A549 (cell line): ENCODE results near the gene TENM3. TPM values are rescaled to one million over a fixed set of nuclear protein-coding genes. Genes with fewer than 3 reads are reported as not detected.

Source experiments
- ATAC-seq, 2 experiments: fragments of 200-7000 bp in 1 of 2; fragments of >200 bp in 1 of 2; cut with Nextera tagmentation in 1 of 2; cut with Tn5 transposase in 1 of 2; 3 replicates each; pipeline versions ENCODE4 v1.8.0 to v1.9.1; 2018 to 2020; ENCODE audit warnings: mild to moderate bottlenecking in 1 of 2, moderate library complexity in 1 of 2
- CTCF ChIA-PET: fragments of 300-600 bp; sonication (Branson Sonifier 250); formaldehyde crosslinking; extraction: SDS; loops from one replicate; lab custom pipeline; 2021; ENCODE audit warnings: antibody characterized with exemption, inconsistent platforms; lab: Yijun Ruan, JAX
- POLR2A ChIA-PET: fragments of 350-600 bp; formaldehyde crosslinking; extraction: SDS; loops from one replicate; lab custom pipeline; 2021; ENCODE audit warnings: antibody characterized with exemption, inconsistent platforms; lab: Yijun Ruan, JAX
- DNase-seq, 2 experiments: peaks; one replicate each; pipeline versions ENCODE4 v3.0.0 to v3.0.0-alpha.2; 2011 to 2016; ENCODE audit warnings: low read depth in 1 of 2, low spot score in 1 of 2
- FAIRE-seq: peaks from 2 replicates; lab custom pipeline; 2011; peaks lifted over from hg19 to GRCh38; lab: Jason Lieb, UNC
- H3K27ac ChIP-seq, 2 experiments: fragments of >200 bp; sonication (Bioruptor Twin); formaldehyde crosslinking; 3 replicates each; pipeline ENCODE4 v1.5.1; 2016 to 2017
- H3K4me1 ChIP-seq: fragments of >200 bp; sonication (Bioruptor Twin); formaldehyde crosslinking; 3 replicates; pipeline ENCODE4 v1.6.1; 2016
- H3K4me2 ChIP-seq: fragments of >200 bp; sonication (Bioruptor Twin); formaldehyde crosslinking; 3 replicates; pipeline ENCODE4 v1.6.1; 2016
- H3K4me3 ChIP-seq: fragments of >200 bp; sonication (Bioruptor Twin); formaldehyde crosslinking; 3 replicates; pipeline ENCODE4 v1.5.1; 2016
- H3K9me3 ChIP-seq: fragments of >200 bp; sonication (Bioruptor Twin); formaldehyde crosslinking; 3 replicates; pipeline ENCODE4 v1.6.1; 2016
- BHLHE40 ChIP-seq: IDR thresholded peaks from 2 replicates; pipeline ENCODE4 v1.6.1; 2012; ENCODE audit warnings: low read depth, low read length, inconsistent platforms
- CEBPB ChIP-seq, 2 experiments: fragments of >200 bp in 1 of 2; sonication (Bioruptor Twin) in 1 of 2; formaldehyde crosslinking in 1 of 2; IDR thresholded peaks; 2 replicates each; pipeline ENCODE4 v1.6.1; 2012 to 2016
- CHD2 ChIP-seq: fragments of 150-350 bp; IDR thresholded peaks from 2 replicates; pipeline ENCODE4 v1.6.1; 2014; ENCODE audit warnings: low read length; ENCODE audit not compliant: partially characterized antibody
- CHD4 ChIP-seq: fragments of 200-600 bp; sonication (generic); IDR thresholded peaks from 2 replicates; pipeline ENCODE4 v1.6.1; 2016; ENCODE audit warnings: antibody characterized with exemption, mild to moderate bottlenecking, borderline replicate concordance
- EHF ChIP-seq: fragments of 250-450 bp; sonication (Bioruptor Pico); IDR thresholded peaks from 2 replicates; pipeline ENCODE4 v1.5.0; 2020; ENCODE audit warnings: mild to moderate bottlenecking
- EP300 ChIP-seq, 2 experiments: fragments of >200 bp; sonication (Bioruptor Twin); formaldehyde crosslinking; IDR thresholded peaks; 2 replicates in 1 of 2; 3 replicates in 1 of 2; pipeline ENCODE4 v1.6.1; 2016 to 2017
- FOSB ChIP-seq: fragments of 250-450 bp; sonication (Bioruptor Pico); IDR thresholded peaks from 2 replicates; pipeline ENCODE4 v1.5.0; 2020; ENCODE audit warnings: mild to moderate bottlenecking, moderate library complexity
- HDAC2 ChIP-seq: fragments of 200-600 bp; sonication (generic); IDR thresholded peaks from 2 replicates; pipeline ENCODE4 v1.6.1; 2016
- HEYL ChIP-seq: fragments of 250-450 bp; sonication (Bioruptor Pico); IDR thresholded peaks from 2 replicates; pipeline ENCODE4 v1.8.0; 2021; ENCODE audit warnings: mild to moderate bottlenecking, moderate library complexity
- HOXA7 ChIP-seq: fragments of 250-450 bp; sonication (Bioruptor Pico); IDR thresholded peaks from 2 replicates; pipeline ENCODE4 v1.5.0; 2020; ENCODE audit warnings: mild to moderate bottlenecking, moderate library complexity
- HOXB13 ChIP-seq: fragments of 250-450 bp; sonication (Bioruptor Pico); IDR thresholded peaks from 2 replicates; pipeline ENCODE4 v1.5.0; 2020; ENCODE audit warnings: low read depth, mild to moderate bottlenecking, moderate library complexity
- HOXB5 ChIP-seq: fragments of 250-450 bp; sonication (Bioruptor Pico); IDR thresholded peaks from 2 replicates; pipeline ENCODE4 v1.5.0; 2020; ENCODE audit warnings: mild to moderate bottlenecking, moderate library complexity
- JUNB ChIP-seq: fragments of >200 bp; sonication (Bioruptor Twin); formaldehyde crosslinking; IDR thresholded peaks from 2 replicates; pipeline ENCODE4 v1.6.1; 2016
- KDM1A ChIP-seq: fragments of 200-600 bp; sonication (generic); IDR thresholded peaks from 2 replicates; pipeline ENCODE4 v1.6.1; 2016; ENCODE audit warnings: low read depth, mild to moderate bottlenecking
- KDM5A ChIP-seq: fragments of 200-600 bp; sonication (generic); IDR thresholded peaks from 2 replicates; pipeline ENCODE4 v1.6.1; 2016; ENCODE audit warnings: antibody characterized with exemption, mild to moderate bottlenecking
- MYC ChIP-seq: IDR thresholded peaks from 2 replicates; pipeline ENCODE4 v1.6.1; 2012; ENCODE audit warnings: mild to moderate bottlenecking, inconsistent platforms, low read length, improper control_type of control experiment, borderline replicate concordance
- NFE2L2 ChIP-seq: fragments of 150-350 bp; conservative IDR thresholded peaks from 2 replicates; pipeline ENCODE4 v1.6.1; 2014; ENCODE audit warnings: low read length
- NPAS2 ChIP-seq: fragments of 250-450 bp; sonication (Bioruptor Pico); IDR thresholded peaks from 2 replicates; pipeline ENCODE4 v1.8.0; 2022; ENCODE audit warnings: mild to moderate bottlenecking, moderate library complexity, borderline replicate concordance
- NR3C1 ChIP-seq: fragments of >200 bp; sonication (Bioruptor Twin); formaldehyde crosslinking; IDR thresholded peaks from 3 replicates; pipeline ENCODE4 v1.6.1; 2017
- POLR2A ChIP-seq: IDR thresholded peaks from 2 replicates; pipeline ENCODE4 v1.6.1; 2012; ENCODE audit warnings: mild to moderate bottlenecking, low read length
- POLR2AphosphoS2 ChIP-seq: conservative IDR thresholded peaks from 2 replicates; pipeline ENCODE4 v1.6.1; 2012; ENCODE audit warnings: low read length, improper control_type of control experiment, inconsistent platforms
- RFX5 ChIP-seq: fragments of 450-650 bp; IDR thresholded peaks from 2 replicates; pipeline ENCODE4 v1.7.1; 2014; ENCODE audit warnings: antibody characterized with exemption, mild to moderate bottlenecking, moderate library complexity
- SREBF2 ChIP-seq: fragments of 450-650 bp; IDR thresholded peaks from 2 replicates; pipeline ENCODE4 v1.6.1; 2014; ENCODE audit warnings: mild to moderate bottlenecking, moderate library complexity
- TFCP2L1 ChIP-seq: fragments of 250-450 bp; sonication (Bioruptor Pico); IDR thresholded peaks from 2 replicates; pipeline ENCODE4 v1.5.0; 2021; ENCODE audit warnings: mild to moderate bottlenecking
- ZC3H11A ChIP-seq: fragments of 450-650 bp; IDR thresholded peaks from 2 replicates; pipeline ENCODE4 v1.6.1; 2014; ENCODE audit warnings: antibody characterized with exemption, mild to moderate bottlenecking
- ZFP36 ChIP-seq: fragments of 450-650 bp; IDR thresholded peaks from 2 replicates; pipeline ENCODE4 v1.6.1; 2014; ENCODE audit warnings: borderline replicate concordance; ENCODE audit not compliant: partially characterized antibody
- ZNF302 ChIP-seq: fragments of 250-450 bp; sonication (Bioruptor Pico); IDR thresholded peaks from 2 replicates; pipeline ENCODE4 v1.9.0; 2021; ENCODE audit warnings: inconsistent platforms, mild to moderate bottlenecking, moderate library complexity
- ZSCAN20 ChIP-seq: fragments of 250-450 bp; sonication (Bioruptor Pico); IDR thresholded peaks from 2 replicates; pipeline ENCODE4 v1.8.0; 2022; ENCODE audit warnings: mild to moderate bottlenecking, moderate library complexity
- WGBS: methylation state at CpG from one replicate; pipeline ENCODE4 v1.1.6; 2017; ENCODE audit errors: missing lambda C conversion rate; 5-methylcytosine and 5-hydroxymethylcytosine counted together
- polyA plus RNA-seq, 4 experiments: library from polyadenylated mRNA; depleted of rRNA in 3 of 4; stranded (reverse); fragments of >200 nt; fragmentation: RNase III in 1 of 4; extraction: RNeasy Plus Mini Kit Qiagen cat#74134 plus additional on column Dnase treatment in 1 of 4; gene quantifications; 2 replicates in 3 of 4; 3 replicates in 1 of 4; pipeline ENCODE4 v1.2.3, GENCODE V29; 2011 to 2017
- TF ChIP-seq, protein P1 (sequence below): IDR thresholded peaks from 2 replicates; pipeline ENCODE4 v1.6.1; 2012; ENCODE audit warnings: low read depth, borderline replicate concordance
- TF ChIP-seq, protein P2 (sequence below): fragments of >200 bp; sonication (Bioruptor Twin); formaldehyde crosslinking; IDR thresholded peaks from 3 replicates; pipeline ENCODE4 v1.5.1; 2016
- TF ChIP-seq, protein P3 (sequence below): fragments of 450-650 bp; IDR thresholded peaks from 2 replicates; pipeline ENCODE4 v1.6.1; 2014; ENCODE audit warnings: antibody characterized with exemption
- TF ChIP-seq, protein P4 (sequence below): fragments of >200 bp; sonication (Bioruptor Twin); formaldehyde crosslinking; IDR thresholded peaks from 3 replicates; pipeline ENCODE4 v1.6.1; 2016
- TF ChIP-seq, protein P5 (sequence below): IDR thresholded peaks from 2 replicates; pipeline ENCODE4 v1.6.1; 2012

TENM3 gene
- polyA plus RNA-seq, 2 of the 4 experiments (the other 2 are of a cell fraction): 2.4 to 7.3 TPM

DNA sequence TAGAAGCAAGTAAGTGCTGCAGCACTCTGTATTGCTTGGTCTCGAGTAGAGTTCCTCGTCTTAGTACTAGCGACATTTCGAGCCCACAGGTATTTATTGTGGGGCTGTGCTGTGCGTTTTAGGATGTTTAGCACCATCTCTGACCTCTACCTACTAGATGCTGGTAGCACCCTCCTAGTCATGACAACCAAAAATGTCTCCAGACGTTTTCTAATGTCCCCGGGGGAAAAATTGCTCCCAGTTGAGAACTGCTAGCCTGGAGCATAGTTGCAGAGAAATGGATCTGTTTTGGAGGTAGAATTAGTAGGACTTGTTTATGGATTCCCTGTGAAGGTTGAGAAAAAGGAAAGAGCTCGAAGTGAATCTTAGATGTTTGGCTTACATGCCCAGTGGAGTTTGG lies 287.2 kb downstream of the TENM3 start (continued):
- no peak for TF ChIP-seq MYC
- TF ChIP-seq, protein P1, sequence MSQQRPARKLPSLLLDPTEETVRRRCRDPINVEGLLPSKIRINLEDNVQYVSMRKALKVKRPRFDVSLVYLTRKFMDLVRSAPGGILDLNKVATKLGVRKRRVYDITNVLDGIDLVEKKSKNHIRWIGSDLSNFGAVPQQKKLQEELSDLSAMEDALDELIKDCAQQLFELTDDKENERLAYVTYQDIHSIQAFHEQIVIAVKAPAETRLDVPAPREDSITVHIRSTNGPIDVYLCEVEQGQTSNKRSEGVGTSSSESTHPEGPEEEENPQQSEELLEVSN: no peak
- TF ChIP-seq HOXA7: no peak
- no peak for TF ChIP-seq HOXB5 (CRISPR knock-in tag)
- no peak for TF ChIP-seq RFX5
- no peak for TF ChIP-seq ZFP36
- TF ChIP-seq, protein P2, sequence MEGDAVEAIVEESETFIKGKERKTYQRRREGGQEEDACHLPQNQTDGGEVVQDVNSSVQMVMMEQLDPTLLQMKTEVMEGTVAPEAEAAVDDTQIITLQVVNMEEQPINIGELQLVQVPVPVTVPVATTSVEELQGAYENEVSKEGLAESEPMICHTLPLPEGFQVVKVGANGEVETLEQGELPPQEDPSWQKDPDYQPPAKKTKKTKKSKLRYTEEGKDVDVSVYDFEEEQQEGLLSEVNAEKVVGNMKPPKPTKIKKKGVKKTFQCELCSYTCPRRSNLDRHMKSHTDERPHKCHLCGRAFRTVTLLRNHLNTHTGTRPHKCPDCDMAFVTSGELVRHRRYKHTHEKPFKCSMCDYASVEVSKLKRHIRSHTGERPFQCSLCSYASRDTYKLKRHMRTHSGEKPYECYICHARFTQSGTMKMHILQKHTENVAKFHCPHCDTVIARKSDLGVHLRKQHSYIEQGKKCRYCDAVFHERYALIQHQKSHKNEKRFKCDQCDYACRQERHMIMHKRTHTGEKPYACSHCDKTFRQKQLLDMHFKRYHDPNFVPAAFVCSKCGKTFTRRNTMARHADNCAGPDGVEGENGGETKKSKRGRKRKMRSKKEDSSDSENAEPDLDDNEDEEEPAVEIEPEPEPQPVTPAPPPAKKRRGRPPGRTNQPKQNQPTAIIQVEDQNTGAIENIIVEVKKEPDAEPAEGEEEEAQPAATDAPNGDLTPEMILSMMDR: no peak
- TF ChIP-seq KDM5A: no peak
- TF ChIP-seq, all 56 proteins: peak for 0

DNA sequence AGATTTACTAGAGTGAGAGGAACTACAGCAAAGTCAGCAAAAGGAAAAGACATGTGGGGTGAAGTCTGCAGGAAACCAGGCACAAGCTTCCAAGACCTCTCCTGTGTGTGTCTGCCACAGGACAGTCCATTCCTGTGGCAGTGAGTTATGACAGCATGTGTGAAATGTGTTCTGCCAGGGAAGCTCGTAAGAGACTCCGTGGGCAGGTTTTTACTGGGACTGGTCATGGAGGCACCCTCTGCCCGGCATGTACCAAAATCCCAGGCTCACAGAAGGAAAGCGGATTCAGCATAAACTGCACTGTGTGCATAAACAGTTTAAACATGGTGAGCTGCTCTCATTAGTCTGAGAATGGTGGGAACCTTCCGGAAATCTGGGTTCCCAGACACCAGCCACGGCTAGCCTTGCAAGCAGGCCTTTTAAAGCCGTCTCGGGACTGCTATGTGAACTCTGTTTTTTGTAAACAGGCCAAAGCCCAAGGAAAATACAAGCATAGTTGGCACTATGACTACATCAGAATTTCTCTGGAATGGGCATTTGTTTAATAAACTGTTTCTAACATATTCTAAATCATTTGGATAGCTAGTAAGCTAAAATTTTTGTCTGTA lies 288.5 kb downstream of the TENM3 start:
- H3K4me3 ChIP-seq: no peak overlapping the region
- 46% methylated on average over 8 of the region's 8 CpGs for WGBS
- no peak overlapping the region for H3K27ac ChIP-seq
- POLR2A ChIA-PET: no interaction called here
- CTCF ChIA-PET: interaction anchor here (0.6 kb wide), 1 partner anchor 509 kb away, joined by 3 read pairs; no protein-coding TSS in a partner anchor
- no peaks in the 10 kb centered on the region for H3K9me3 ChIP-seq
- DNase-seq (no peak), ATAC-seq (no peak), FAIRE-seq (no peak)
- TF ChIP-seq ZSCAN20 (no peak), EP300 (IDR thresholded peaks at IDR 0.05) (no peak), HOXA7 (no peak), FOSB (no peak), RFX5 (no peak), CHD2 (no peak), CEBPB (IDR thresholded peaks at IDR 0.05) (no peak), SREBF2 (no peak), NR3C1 (no peak), HDAC2 (no peak), EHF (no peak), HOXB13 (CRISPR knock-in tag) (no peak), ZFP36 (no peak), POLR2A (no peak), ZNF302 (CRISPR knock-in tag) (no peak), KDM1A (no peak)
- TF ChIP-seq, protein P3, sequence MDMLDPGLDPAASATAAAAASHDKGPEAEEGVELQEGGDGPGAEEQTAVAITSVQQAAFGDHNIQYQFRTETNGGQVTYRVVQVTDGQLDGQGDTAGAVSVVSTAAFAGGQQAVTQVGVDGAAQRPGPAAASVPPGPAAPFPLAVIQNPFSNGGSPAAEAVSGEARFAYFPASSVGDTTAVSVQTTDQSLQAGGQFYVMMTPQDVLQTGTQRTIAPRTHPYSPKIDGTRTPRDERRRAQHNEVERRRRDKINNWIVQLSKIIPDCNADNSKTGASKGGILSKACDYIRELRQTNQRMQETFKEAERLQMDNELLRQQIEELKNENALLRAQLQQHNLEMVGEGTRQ: no peak
- no peak overlapping the region for H3K4me2 ChIP-seq
- no peaks in the 10 kb centered on the region for H3K4me1 ChIP-seq

DNA sequence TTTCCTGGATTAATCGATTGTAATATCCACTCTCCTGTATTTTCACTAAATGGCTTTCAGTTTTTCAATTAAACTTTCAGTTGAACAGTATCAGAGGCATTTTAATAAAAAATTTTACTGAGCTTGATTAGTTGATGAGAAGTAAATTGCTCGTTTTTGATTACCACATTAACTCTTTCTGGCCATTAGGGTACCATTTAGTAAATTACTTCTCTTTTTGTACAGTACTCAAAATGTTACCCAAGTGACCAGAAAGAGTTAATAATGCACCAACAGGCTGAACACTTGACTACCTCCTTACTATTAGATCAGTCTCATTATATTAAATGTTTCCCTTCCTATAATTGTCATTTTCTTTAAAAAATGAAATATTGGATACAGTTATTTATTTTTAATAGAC lies 289.2 kb downstream of the TENM3 start:
- Histone ChIP-seq H3K9me3 (no peaks in the 10 kb centered on the region), H3K4me2 (no peak overlapping the region), H3K27ac (no peak overlapping the region), H3K4me3 (no peak overlapping the region), H3K4me1 (no peaks in the 10 kb centered on the region)
- 6% methylated on average over 2 of the region's 2 CpGs for WGBS
- DNase-seq (no peak), ATAC-seq (no peak), FAIRE-seq (no peak)
- ChIA-PET POLR2A (no interaction called here), CTCF (no interaction called here)
- no peak for TF ChIP-seq CHD4
- no peak for TF ChIP-seq HEYL (CRISPR knock-in tag)
- TF ChIP-seq ZSCAN20: no peak
- no peak for TF ChIP-seq NPAS2 (CRISPR knock-in tag)
- TF ChIP-seq JUNB: no peak
- TF ChIP-seq BHLHE40: no peak
- TF ChIP-seq, protein P4, sequence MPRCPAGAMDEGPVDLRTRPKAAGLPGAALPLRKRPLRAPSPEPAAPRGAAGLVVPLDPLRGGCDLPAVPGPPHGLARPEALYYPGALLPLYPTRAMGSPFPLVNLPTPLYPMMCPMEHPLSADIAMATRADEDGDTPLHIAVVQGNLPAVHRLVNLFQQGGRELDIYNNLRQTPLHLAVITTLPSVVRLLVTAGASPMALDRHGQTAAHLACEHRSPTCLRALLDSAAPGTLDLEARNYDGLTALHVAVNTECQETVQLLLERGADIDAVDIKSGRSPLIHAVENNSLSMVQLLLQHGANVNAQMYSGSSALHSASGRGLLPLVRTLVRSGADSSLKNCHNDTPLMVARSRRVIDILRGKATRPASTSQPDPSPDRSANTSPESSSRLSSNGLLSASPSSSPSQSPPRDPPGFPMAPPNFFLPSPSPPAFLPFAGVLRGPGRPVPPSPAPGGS: no peak
- no peak for TF ChIP-seq ZFP36
- no peak for TF ChIP-seq EHF
- no peak for TF ChIP-seq EP300 (IDR thresholded peaks at IDR 0.05)
- no peak for TF ChIP-seq NFE2L2
- TF ChIP-seq, protein P5, sequence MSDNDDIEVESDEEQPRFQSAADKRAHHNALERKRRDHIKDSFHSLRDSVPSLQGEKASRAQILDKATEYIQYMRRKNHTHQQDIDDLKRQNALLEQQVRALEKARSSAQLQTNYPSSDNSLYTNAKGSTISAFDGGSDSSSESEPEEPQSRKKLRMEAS: no peak
- no peak for TF ChIP-seq TFCP2L1 (CRISPR knock-in tag)
- TF ChIP-seq POLR2AphosphoS2: no peak
- no peak for TF ChIP-seq NR3C1
- TF ChIP-seq ZC3H11A: no peak
